Measurements from ENCODE around the gene TBC1D14. TPM values are rescaled to one million over a fixed set of nuclear protein-coding genes. Genes with fewer than 3 reads are reported as not detected.
"Not testable (repeated sequence)": the region's sequence is repeated elsewhere in the genome, so short reads cannot be mapped to it uniquely, and the experiment has no call there.

Gene TBC1D14
- total and polyA plus RNA-seq, 4 donors, result 15.1 to 60.1 (median 46.4) TPM

DNA sequence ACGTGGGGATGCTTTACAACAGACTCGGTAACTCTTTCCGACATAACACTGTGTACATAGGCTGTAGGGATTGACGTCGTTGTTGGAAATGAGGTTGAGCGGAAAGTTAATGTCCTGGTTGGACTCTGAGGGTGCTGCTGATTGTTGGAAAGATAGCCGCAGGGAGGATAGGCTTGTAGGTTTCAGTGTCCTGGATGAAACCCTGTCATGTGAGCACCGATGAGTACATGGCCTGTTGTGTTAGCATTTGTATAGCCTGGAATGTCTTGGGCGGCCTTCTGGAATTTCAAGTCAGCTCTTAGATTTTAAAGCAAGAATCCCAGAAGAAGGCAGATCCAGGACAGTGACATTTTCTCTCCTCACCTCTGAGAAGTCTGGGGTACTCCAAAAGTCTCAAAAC is 63.3 kb downstream of the TBC1D14 start:
- no peak for ATAC-seq (ENCODE audit: insufficient read depth, low FRiP score)
- Histone ChIP-seq H3K9me3 (ENCODE audit: control insufficient read depth in 4 of 4, insufficient read depth in 3 of 4, low read length in 3 of 4) (no peaks in the 10 kb centered on the region), H3K4me1 (ENCODE audit: control insufficient read depth in 5 of 5, insufficient read depth in 5 of 5, low read length in 5 of 5) (peaks cover 0 to 2% (median 0%) of the 10 kb centered on the region in 5 donors), H3K27me3 (ENCODE audit: control insufficient read depth in 3 of 3, insufficient read depth in 3 of 3, low read length in 2 of 3) (no peaks in the 10 kb centered on the region), H3K27ac (ENCODE audit: low read depth in 1 of 2, low read length in 1 of 2) (no peak overlapping the region), H3K36me3 (ENCODE audit: control insufficient read depth in 4 of 4, insufficient read depth in 4 of 4, low read length in 4 of 4) (peaks cover 0 to 8% (median 0%) of the 10 kb centered on the region in 4 donors), H3K4me3 (no peak overlapping the region), H3K9ac (ENCODE audit: insufficient read depth in 1 of 2, low read length in 2 of 2) (no peak overlapping the region)
- no peak for TF ChIP-seq CTCF (IDR thresholded peaks at IDR 0.05; ENCODE audit: control extremely low read depth, extremely low read depth)
- WGBS, 2 donors, result 89 to 92% methylated on average over 9 of the region's 9 CpGs
- no peak for DNase-seq

DNA sequence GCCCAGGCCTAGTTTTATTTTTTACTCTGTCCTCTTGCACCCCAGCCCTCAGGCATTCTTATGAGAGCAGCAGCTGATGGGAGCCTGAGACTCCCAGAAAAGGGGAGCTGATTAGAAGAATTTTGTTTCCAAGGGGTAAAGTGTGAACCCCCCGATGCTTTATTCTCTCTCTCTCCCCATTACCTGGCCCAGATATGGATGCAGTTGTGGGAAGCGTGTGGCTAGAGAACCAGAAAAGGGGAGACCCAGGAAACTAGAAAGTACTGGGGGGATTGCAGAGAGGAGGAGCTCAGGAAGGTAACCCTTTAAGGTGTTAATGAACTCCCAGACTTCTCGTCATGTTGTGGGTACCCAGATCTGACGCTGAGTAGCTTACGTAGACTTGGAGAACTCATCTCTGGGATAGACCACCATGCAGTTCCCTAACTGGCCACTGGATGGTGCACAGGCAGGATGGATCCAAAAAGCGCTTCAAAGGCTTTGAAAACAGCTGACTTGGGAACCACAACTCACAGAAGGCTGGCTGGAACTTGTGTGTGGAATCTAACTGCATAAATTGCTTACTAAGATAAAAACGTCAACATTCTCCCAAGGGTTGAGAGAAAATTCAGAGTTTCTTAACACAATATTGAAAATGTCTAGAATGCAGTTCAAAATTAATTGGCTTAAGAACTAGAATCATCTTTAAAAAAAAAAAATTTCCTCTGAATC is 64.7 kb downstream of the TBC1D14 start:
- H3K4me3 ChIP-seq, result no peak overlapping the region
- TF ChIP-seq CTCF (IDR thresholded peaks at IDR 0.05; ENCODE audit: control extremely low read depth, extremely low read depth), result peak; percentile 93
- H3K36me3 ChIP-seq (ENCODE audit: control insufficient read depth in 4 of 4, insufficient read depth in 4 of 4, low read length in 4 of 4), result peaks cover 0 to 2% (median 0%) of the 10 kb centered on the region in 4 donors
- no peaks in the 10 kb centered on the region for H3K27me3 ChIP-seq (ENCODE audit: control insufficient read depth in 3 of 3, insufficient read depth in 3 of 3, low read length in 2 of 3)
- no peaks in the 10 kb centered on the region for H3K9me3 ChIP-seq (ENCODE audit: control insufficient read depth in 4 of 4, insufficient read depth in 3 of 4, low read length in 3 of 4)
- no peak overlapping the region for H3K9ac ChIP-seq (ENCODE audit: insufficient read depth in 1 of 2, low read length in 2 of 2)
- DNase-seq (peak; percentile 88 to 94 (median 94)), ATAC-seq (ENCODE audit: insufficient read depth, low FRiP score) (peak; percentile 97)
- H3K4me1 ChIP-seq (ENCODE audit: control insufficient read depth in 5 of 5, insufficient read depth in 5 of 5, low read length in 5 of 5), result peaks cover 0 to 2% (median 0%) of the 10 kb centered on the region in 5 donors
- WGBS, 2 donors, result 29 to 36% methylated on average over 7 of the region's 7 CpGs
- H3K27ac ChIP-seq (ENCODE audit: low read depth in 1 of 2, low read length in 1 of 2), result no peak overlapping the region

GRCh38 chr4:6977846-6978245 is 68.2 kb downstream of the TBC1D14 start:
- not testable (repeated sequence) for H3K9ac ChIP-seq (ENCODE audit: insufficient read depth in 1 of 2, low read length in 2 of 2); ATAC-seq (ENCODE audit: insufficient read depth, low FRiP score)

DNA sequence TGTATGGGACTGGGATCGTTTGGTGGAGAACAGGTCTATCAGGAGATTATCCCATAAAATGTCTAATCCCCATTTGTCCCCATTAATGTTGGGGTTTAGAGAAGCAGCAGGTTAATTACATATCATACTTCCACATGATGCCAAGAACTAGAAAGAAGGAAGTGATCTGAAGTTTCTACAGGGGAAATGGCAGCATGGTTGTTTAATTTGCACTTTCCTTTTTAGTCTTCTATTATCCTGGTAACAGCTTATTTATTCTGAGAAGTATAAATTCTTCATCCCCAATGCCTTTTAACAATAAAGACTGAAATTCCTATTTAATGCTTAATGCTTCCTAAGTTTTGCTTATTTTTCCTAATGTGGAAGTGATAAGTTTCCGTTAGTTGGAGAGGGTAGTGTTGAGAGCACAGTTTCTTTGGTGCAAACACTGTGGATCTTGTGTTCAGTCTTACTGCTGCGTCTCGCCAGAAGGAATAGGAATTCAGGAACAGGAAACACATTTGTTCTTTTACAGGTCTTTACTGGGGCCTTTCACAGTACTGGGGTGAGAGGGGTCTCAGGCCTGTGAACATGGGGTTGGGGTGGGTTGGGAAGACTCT is 74.0 kb downstream of the TBC1D14 start:
- WGBS, 2 donors, result 42 to 64% methylated on average over 4 of the region's 4 CpGs
- Histone ChIP-seq H3K36me3 (ENCODE audit: control insufficient read depth in 4 of 4, insufficient read depth in 4 of 4, low read length in 4 of 4) (peaks cover 0 to 3% (median 0%) of the 10 kb centered on the region in 4 donors), H3K4me3 (no peak overlapping the region), H3K4me1 (ENCODE audit: control insufficient read depth in 5 of 5, insufficient read depth in 5 of 5, low read length in 5 of 5) (peaks cover 0 to 29% (median 7%) of the 10 kb centered on the region in 5 donors), H3K27me3 (ENCODE audit: control insufficient read depth in 3 of 3, insufficient read depth in 3 of 3, low read length in 2 of 3) (no peaks in the 10 kb centered on the region), H3K9me3 (ENCODE audit: control insufficient read depth in 4 of 4, insufficient read depth in 3 of 4, low read length in 3 of 4) (no peaks in the 10 kb centered on the region), H3K27ac (ENCODE audit: low read depth in 1 of 2, low read length in 1 of 2) (peak overlapping the region in 1 of 2 donors; percentile 73), H3K9ac (ENCODE audit: insufficient read depth in 1 of 2, low read length in 2 of 2) (no peak overlapping the region)
- no peak for ATAC-seq (ENCODE audit: insufficient read depth, low FRiP score)
- TF ChIP-seq CTCF (IDR thresholded peaks at IDR 0.05; ENCODE audit: control extremely low read depth, extremely low read depth), result no peak
- DNase-seq, result no peak

More at GRCh38 chr4:6977846-6978245, 68.2 kb downstream of the TBC1D14 start:
- not testable (repeated sequence) for H3K4me1 ChIP-seq (ENCODE audit: control insufficient read depth in 5 of 5, insufficient read depth in 5 of 5, low read length in 5 of 5); DNase-seq; H3K9me3 ChIP-seq (ENCODE audit: control insufficient read depth in 4 of 4, insufficient read depth in 3 of 4, low read length in 3 of 4); H3K27me3 ChIP-seq (ENCODE audit: control insufficient read depth in 3 of 3, insufficient read depth in 3 of 3, low read length in 2 of 3); H3K4me3 ChIP-seq; H3K36me3 ChIP-seq (ENCODE audit: control insufficient read depth in 4 of 4, insufficient read depth in 4 of 4, low read length in 4 of 4); H3K27ac ChIP-seq (ENCODE audit: low read depth in 1 of 2, low read length in 1 of 2)
- 92 to 94% methylated on average over 6 to 17 of the region's 33 CpGs for WGBS, 2 donors

Measured in lung (tissue), 12 donors.